Measurements from ENCODE around the gene OXSR1.
"Not testable (repeated sequence)": the region's sequence is repeated elsewhere in the genome, so short reads cannot be mapped to it uniquely, and the experiment has no call there.

The OXSR1 gene

GRCh38 chr3:38224357-38224756 lies 59.0 kb downstream of the OXSR1 start:
- TF ChIP-seq CTCF (IDR thresholded peaks at IDR 0.05; ENCODE audit: extremely low read depth, missing control alignments), result no peak
- DNase-seq (ENCODE audit: low spot score), result no peak

GRCh38 chr3:38226273-38226672 lies 60.9 kb downstream of the OXSR1 start:
- no peak for TF ChIP-seq CTCF (IDR thresholded peaks at IDR 0.05; ENCODE audit: extremely low read depth, missing control alignments)
- no peak for DNase-seq (ENCODE audit: low spot score)

GRCh38 chr3:38227989-38228388 lies 62.7 kb downstream of the OXSR1 start:
- DNase-seq (ENCODE audit: low spot score), result no peak
- TF ChIP-seq CTCF (IDR thresholded peaks at IDR 0.05; ENCODE audit: extremely low read depth, missing control alignments), result no peak

GRCh38 chr3:38229036-38229435 lies 63.7 kb downstream of the OXSR1 start:
- DNase-seq (ENCODE audit: low spot score), result no peak
- no peak for TF ChIP-seq CTCF (IDR thresholded peaks at IDR 0.05; ENCODE audit: extremely low read depth, missing control alignments)

- DNase-seq (ENCODE audit: low spot score), result no peak
- TF ChIP-seq CTCF (IDR thresholded peaks at IDR 0.05; ENCODE audit: extremely low read depth, missing control alignments), result no peak
Observed at GRCh38 chr3:38232701-38233100, 67.4 kb downstream of the OXSR1 start.

GRCh38 chr3:38235466-38235865 lies 70.1 kb downstream of the OXSR1 start:
- no peak for TF ChIP-seq CTCF (IDR thresholded peaks at IDR 0.05; ENCODE audit: extremely low read depth, missing control alignments)
- DNase-seq (ENCODE audit: low spot score), result no peak

GRCh38 chr3:38238416-38239008 lies 73.2 kb downstream of the OXSR1 start:
- TF ChIP-seq CTCF (IDR thresholded peaks at IDR 0.05; ENCODE audit: extremely low read depth, missing control alignments), result no peak
- DNase-seq (ENCODE audit: low spot score), result no peak

GRCh38 chr3:38242812-38243211 lies 77.5 kb downstream of the OXSR1 start:
- DNase-seq (ENCODE audit: low spot score), result not testable (repeated sequence)
